ENCODE measurements around the gene HS1BP3.

DNA sequence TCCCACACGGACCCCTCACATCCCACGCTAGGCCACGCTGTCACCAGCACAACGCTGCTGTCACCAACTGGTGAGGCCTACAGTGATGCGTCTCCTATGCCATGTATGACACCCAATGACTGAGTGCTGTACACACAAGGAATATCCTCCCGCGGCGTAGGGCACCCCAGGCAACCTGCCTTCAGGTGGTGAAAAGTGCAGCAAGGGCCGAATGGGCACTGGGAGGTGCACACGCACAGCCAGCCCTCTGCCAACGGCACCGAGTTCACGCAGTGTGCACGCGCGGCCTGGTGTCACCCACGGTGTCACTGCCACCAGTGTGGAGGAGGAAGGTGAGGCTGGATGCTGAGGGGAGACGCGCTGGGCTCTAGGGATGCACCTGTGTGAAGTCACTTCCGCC is 4.5 kb downstream of the HS1BP3 start:
- TF ChIP-seq CTCF (IDR thresholded peaks at IDR 0.05) (no peak), POLR2A (IDR thresholded peaks at IDR 0.05) (no peak), EP300 (IDR thresholded peaks at IDR 0.05) (no peak)
